ENCODE results near the gene ZNF536. TPM values are rescaled to one million over a fixed set of nuclear protein-coding genes. Genes with fewer than 3 reads are reported as not detected.

The ZNF536 gene
- total and polyA plus RNA-seq, 2 of the 4 experiments (the other 2 are of a cell fraction), result not detected

DNA sequence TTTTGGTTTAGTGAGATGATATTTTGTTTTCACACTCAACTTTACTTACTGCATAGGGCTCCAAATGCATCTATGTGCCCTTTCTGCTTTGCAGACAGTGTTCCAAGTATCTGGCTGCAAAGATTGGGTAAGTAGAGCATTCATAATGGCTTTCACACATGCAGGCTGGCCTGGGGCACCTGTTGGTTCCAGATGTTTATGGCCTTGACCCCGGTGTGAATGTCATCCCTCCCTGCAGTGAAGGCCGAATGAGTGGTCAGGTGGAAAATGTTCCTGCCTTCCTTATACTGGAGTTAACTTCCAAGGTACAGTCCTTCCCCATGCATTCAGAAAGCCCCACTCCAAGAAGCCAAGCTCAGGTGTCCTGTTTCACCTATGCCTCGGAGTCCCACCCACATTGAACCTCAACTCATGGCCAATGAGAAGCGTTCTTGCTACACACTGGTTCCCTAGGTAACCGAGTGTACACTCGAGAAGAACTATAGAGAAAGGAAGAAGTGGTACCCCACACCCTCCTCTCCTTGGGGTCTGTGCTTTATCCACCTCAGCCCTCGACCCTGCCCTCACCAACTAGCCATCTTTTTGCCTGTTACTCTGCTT is 23.0 kb upstream of the ZNF536 start:
- H3K27me3 ChIP-seq (ENCODE audit: control insufficient read depth, insufficient read depth, low read length), result no peaks in the 10 kb centered on the region
- no peak overlapping the region for H2AK5ac ChIP-seq (ENCODE audit: low read depth, low read length)
- H3K27ac ChIP-seq (ENCODE audit: insufficient read depth, low read length), result no peak overlapping the region
- H3K56ac ChIP-seq (ENCODE audit: extremely low read depth, insufficient read depth, low read length), result no peak overlapping the region
- ChIA-PET CTCF (no interaction called here), POLR2A (ENCODE audit: unreplicated experiment) (no interaction called here)
- H4K5ac ChIP-seq (ENCODE audit: low read depth, low read length), result no peak overlapping the region
- intact Hi-C loops (cut with micrococcal nuclease), result no loop called here
- no peak overlapping the region for H3K4me2 ChIP-seq (ENCODE audit: low read depth, low read length)
- no peak overlapping the region for H4K8ac ChIP-seq (ENCODE audit: low read depth in 2 of 2, low read length in 2 of 2)
- no peaks in the 10 kb centered on the region for H3K36me3 ChIP-seq (ENCODE audit: control insufficient read depth, insufficient read depth, low read length)
- TF ChIP-seq MXI1 (IDR thresholded peaks at IDR 0.05; ENCODE audit: borderline replicate concordance, low read depth, low read length), result no peak
- TF ChIP-seq, protein P1, sequence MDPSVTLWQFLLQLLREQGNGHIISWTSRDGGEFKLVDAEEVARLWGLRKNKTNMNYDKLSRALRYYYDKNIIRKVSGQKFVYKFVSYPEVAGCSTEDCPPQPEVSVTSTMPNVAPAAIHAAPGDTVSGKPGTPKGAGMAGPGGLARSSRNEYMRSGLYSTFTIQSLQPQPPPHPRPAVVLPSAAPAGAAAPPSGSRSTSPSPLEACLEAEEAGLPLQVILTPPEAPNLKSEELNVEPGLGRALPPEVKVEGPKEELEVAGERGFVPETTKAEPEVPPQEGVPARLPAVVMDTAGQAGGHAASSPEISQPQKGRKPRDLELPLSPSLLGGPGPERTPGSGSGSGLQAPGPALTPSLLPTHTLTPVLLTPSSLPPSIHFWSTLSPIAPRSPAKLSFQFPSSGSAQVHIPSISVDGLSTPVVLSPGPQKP (IDR thresholded peaks at IDR 0.05; ENCODE audit: borderline replicate concordance, low read depth, low read length), result no peak
- TF ChIP-seq MAFK (IDR thresholded peaks at IDR 0.05; ENCODE audit: low read depth, low read length), result no peak
- TF ChIP-seq FOS (IDR thresholded peaks at IDR 0.05; ENCODE audit: low read depth, low read length), result no peak
- TF ChIP-seq RAD21 (IDR thresholded peaks at IDR 0.05; ENCODE audit: low read length), result no peak
- TF ChIP-seq, protein P2, sequence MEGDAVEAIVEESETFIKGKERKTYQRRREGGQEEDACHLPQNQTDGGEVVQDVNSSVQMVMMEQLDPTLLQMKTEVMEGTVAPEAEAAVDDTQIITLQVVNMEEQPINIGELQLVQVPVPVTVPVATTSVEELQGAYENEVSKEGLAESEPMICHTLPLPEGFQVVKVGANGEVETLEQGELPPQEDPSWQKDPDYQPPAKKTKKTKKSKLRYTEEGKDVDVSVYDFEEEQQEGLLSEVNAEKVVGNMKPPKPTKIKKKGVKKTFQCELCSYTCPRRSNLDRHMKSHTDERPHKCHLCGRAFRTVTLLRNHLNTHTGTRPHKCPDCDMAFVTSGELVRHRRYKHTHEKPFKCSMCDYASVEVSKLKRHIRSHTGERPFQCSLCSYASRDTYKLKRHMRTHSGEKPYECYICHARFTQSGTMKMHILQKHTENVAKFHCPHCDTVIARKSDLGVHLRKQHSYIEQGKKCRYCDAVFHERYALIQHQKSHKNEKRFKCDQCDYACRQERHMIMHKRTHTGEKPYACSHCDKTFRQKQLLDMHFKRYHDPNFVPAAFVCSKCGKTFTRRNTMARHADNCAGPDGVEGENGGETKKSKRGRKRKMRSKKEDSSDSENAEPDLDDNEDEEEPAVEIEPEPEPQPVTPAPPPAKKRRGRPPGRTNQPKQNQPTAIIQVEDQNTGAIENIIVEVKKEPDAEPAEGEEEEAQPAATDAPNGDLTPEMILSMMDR (conservative IDR thresholded peaks at IDR 0.05; ENCODE audit: low read depth, low read length), result no peak
- no peak for TF ChIP-seq CEBPB (IDR thresholded peaks at IDR 0.05; ENCODE audit: low read depth, low read length)
- no peak for TF ChIP-seq SMC3 (IDR thresholded peaks at IDR 0.05; ENCODE audit: low read depth, low read length)
- no peak for TF ChIP-seq MAZ (IDR thresholded peaks at IDR 0.05; ENCODE audit: borderline replicate concordance, low read depth, low read length)
- TF ChIP-seq NFE2L2 (IDR thresholded peaks at IDR 0.05; ENCODE audit: low read depth, low read length), result no peak
- no peak for TF ChIP-seq RFX5 (IDR thresholded peaks at IDR 0.05; ENCODE audit: low read depth, low read length)
- no peaks in the 10 kb centered on the region for H3K9me1 ChIP-seq (ENCODE audit: insufficient read depth, low read length)
- no peak overlapping the region for H2BK5ac ChIP-seq (ENCODE audit: low read depth, low read length, poor library complexity, severe bottlenecking)
- no peaks in the 10 kb centered on the region for H3K79me1 ChIP-seq (ENCODE audit: low read depth in 1 of 2, low read length in 2 of 2)
- no peak overlapping the region for H3K4me3 ChIP-seq (ENCODE audit: insufficient read depth, low read depth, low read length)
- H2AK9ac ChIP-seq (replicated peaks; ENCODE audit: low read depth, low read length, poor library complexity), result no peak overlapping the region
- H3K4ac ChIP-seq (ENCODE audit: low read depth, low read length), result no peak overlapping the region
- no TSS peak for BruUV-seq (replicated peaks)
- H4K91ac ChIP-seq (ENCODE audit: insufficient read depth, low read depth, low read length), result no peak overlapping the region
- peaks cover 17% of the 10 kb centered on the region for H3K9me3 ChIP-seq (ENCODE audit: control insufficient read depth, insufficient read depth, low read length)
- no peak overlapping the region for H2BK15ac ChIP-seq (ENCODE audit: low read depth, low read length)
- no CpG with 5 or more reads among the region's 7 CpGs for WGBS, 2 experiments (ENCODE audit: extremely low coverage in 2 of 2, insufficient read length in 1 of 2)
- dilution Hi-C loops (cut with HindIII; ENCODE audit: low sequenced_read_pairs, unreplicated experiment), result no loop called here
- ATAC-seq (ENCODE audit: low read depth), result no peak
- no peak overlapping the region for H3K14ac ChIP-seq (replicated peaks; ENCODE audit: low read depth, low read length)
- H3K23ac ChIP-seq (ENCODE audit: low read depth, low read length), result no peak overlapping the region
- in situ Hi-C loops (cut with MboI; ENCODE audit: low sequenced_read_pairs), result no loop called here
- H2AFZ ChIP-seq (replicated peaks; ENCODE audit: low read length, poor library complexity), result no peak overlapping the region
- no peak overlapping the region for H3K9ac ChIP-seq (ENCODE audit: low read depth, low read length)
- no peak for DNase-seq
- no peaks in the 10 kb centered on the region for H3K4me1 ChIP-seq (ENCODE audit: control insufficient read depth, insufficient read depth, low read length)
- H3K18ac ChIP-seq (ENCODE audit: low read depth, low read length), result no peak overlapping the region
- no peaks in the 10 kb centered on the region for H4K20me1 ChIP-seq (ENCODE audit: insufficient read depth, low read length)
- H2BK20ac ChIP-seq (ENCODE audit: low read depth, low read length), result no peak overlapping the region
- no peak overlapping the region for H2BK120ac ChIP-seq (ENCODE audit: low read depth, low read length)

All from IMR-90 (cell line).